ENCODE data around the gene CEP85L. TPM values are rescaled to one million over a fixed set of nuclear protein-coding genes. Genes with fewer than 3 reads are reported as not detected.

Gene CEP85L
- total and polyA plus RNA-seq, 2 experiments from 2014 or later = 9.1 to 10.1 TPM

DNA sequence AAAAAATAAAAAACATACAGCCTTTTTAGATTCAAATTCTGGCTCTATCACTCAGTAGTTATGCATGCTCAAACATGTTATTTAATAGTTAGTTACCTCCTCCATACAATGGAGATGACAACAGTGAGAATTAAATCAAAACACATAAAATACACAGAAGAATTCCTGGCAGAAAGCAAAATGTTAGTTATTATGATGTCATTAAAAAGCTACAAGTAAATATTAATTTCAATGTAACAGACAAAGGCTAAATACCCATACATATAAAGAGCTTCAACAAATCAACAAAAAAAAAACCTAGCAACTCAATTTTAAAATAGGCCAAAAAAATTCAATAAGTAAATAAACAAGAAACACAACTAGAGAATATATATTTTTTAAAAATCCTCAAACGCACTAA, 81.9 kb downstream of the CEP85L start (continued):
- TF ChIP-seq REST (IDR thresholded peaks at IDR 0.05; ENCODE audit: unreplicated experiment) = no peak
- TF ChIP-seq, protein P1, sequence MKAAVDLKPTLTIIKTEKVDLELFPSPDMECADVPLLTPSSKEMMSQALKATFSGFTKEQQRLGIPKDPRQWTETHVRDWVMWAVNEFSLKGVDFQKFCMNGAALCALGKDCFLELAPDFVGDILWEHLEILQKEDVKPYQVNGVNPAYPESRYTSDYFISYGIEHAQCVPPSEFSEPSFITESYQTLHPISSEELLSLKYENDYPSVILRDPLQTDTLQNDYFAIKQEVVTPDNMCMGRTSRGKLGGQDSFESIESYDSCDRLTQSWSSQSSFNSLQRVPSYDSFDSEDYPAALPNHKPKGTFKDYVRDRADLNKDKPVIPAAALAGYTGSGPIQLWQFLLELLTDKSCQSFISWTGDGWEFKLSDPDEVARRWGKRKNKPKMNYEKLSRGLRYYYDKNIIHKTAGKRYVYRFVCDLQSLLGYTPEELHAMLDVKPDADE (IDR thresholded peaks at IDR 0.05) = no peak

- Histone ChIP-seq H3K27me3 (ENCODE audit: insufficient read depth) (no peaks in the 10 kb centered on the region), H4K20me1 (replicated peaks; ENCODE audit: insufficient read depth) (no peaks in the 10 kb centered on the region), H3K4me1 (ENCODE audit: insufficient read depth) (peaks cover 8% of the 10 kb centered on the region; the same call in 1 of the 2 replicates), H2AFZ (no peak overlapping the region), H3K4me2 (no peak overlapping the region), H3K9me2 (ENCODE audit: insufficient read depth) (no peaks in the 10 kb centered on the region), H3F3A (replicated peaks; ENCODE audit: low read depth) (no peaks in the 10 kb centered on the region), H3K27ac (ENCODE audit: low read depth) (no peak overlapping the region), H3K36me3 (ENCODE audit: insufficient read depth) (no peaks in the 10 kb centered on the region; the same call in 1 of the 2 replicates), H3K79me2 (replicated peaks; ENCODE audit: insufficient read depth) (peaks cover 2% of the 10 kb centered on the region; the same call in 1 of the 2 replicates), H3K4me3 (no peak overlapping the region)
- no peak overlapping the region for H3K4me3 Mint-ChIP-seq
- H3K36me3 Mint-ChIP-seq (ENCODE audit: low read depth) = peaks cover under 1% of the 10 kb centered on the region; the same call in 2 of the 3 replicates
- H3K27me3 Mint-ChIP-seq (ENCODE audit: insufficient read depth, low read depth, poor library complexity) = no peaks in the 10 kb centered on the region
- no peak overlapping the region for H3K27ac Mint-ChIP-seq
- H3K9me3 Mint-ChIP-seq = peaks cover under 1% of the 10 kb centered on the region; the same call in 2 of the 3 replicates
- DNase-seq (ENCODE audit: low spot score) (no peak), ATAC-seq (no peak)
- H3K4me1 Mint-ChIP-seq = peaks cover 7% of the 10 kb centered on the region; the same call in 2 of the 3 replicates
- TF ChIP-seq EZH2 (IDR thresholded peaks at IDR 0.05; ENCODE audit: low read depth, unreplicated experiment) (no peak), CTCF (conservative IDR thresholded peaks at IDR 0.05; ENCODE audit: low read depth in 2 of 2) (no peak), EZH2phosphoT487 (IDR thresholded peaks at IDR 0.05; ENCODE audit: unreplicated experiment) (no peak), STAT1 (IDR thresholded peaks at IDR 0.05; ENCODE audit: unreplicated experiment) (no peak), JUNB (IDR thresholded peaks at IDR 0.05; ENCODE audit: unreplicated experiment) (no peak), ZNF462 (CRISPR knock-in tag; IDR thresholded peaks at IDR 0.05) (no peak), ZNF331 (CRISPR knock-in tag; IDR thresholded peaks at IDR 0.05; ENCODE audit: low read depth) (no peak), NANOG (IDR thresholded peaks at IDR 0.05; ENCODE audit: borderline replicate concordance) (no peak), CREB1 (CRISPR knock-in tag; IDR thresholded peaks at IDR 0.05; ENCODE audit: low read depth) (no peak)
- TF ChIP-seq, protein P1 (IDR thresholded peaks at IDR 0.05) = no peak
Observed at GRCh38 chr6:118567974-118568373, 83.4 kb downstream of the CEP85L start.
